ENCODE results near the gene MSL3.

MSL3 gene

GRCh38 chrX:11778230-11778629 is 20.2 kb downstream of the MSL3 start:
- peaks cover 14% of the 10 kb centered on the region for H3K4me1 Mint-ChIP-seq
- H3K27me3 Mint-ChIP-seq = no peaks in the 10 kb centered on the region
- no peaks in the 10 kb centered on the region for H3K9me3 Mint-ChIP-seq
- H3K27ac Mint-ChIP-seq = peak overlapping the region; percentile 49
- CTCF ChIA-PET = interaction anchor here (1.7 kb wide), 1 partner anchor 10 kb away, joined by 3 read pairs; no protein-coding TSS in a partner anchor
- no peak overlapping the region for H3K4me3 Mint-ChIP-seq
- H3K36me3 Mint-ChIP-seq = peaks cover 25% of the 10 kb centered on the region
- DNase-seq = no peak

- CTCF ChIA-PET = interaction anchor here (1.3 to 1.5 kb wide), 2 partner anchors 8 to 11 kb away, joined by 4 to 6 read pairs; no protein-coding TSS in a partner anchor
- no peak overlapping the region for H3K4me3 Mint-ChIP-seq
- H3K27me3 Mint-ChIP-seq = no peaks in the 10 kb centered on the region
- no peaks in the 10 kb centered on the region for H3K4me1 Mint-ChIP-seq
- no peaks in the 10 kb centered on the region for H3K9me3 Mint-ChIP-seq
- H3K27ac Mint-ChIP-seq = no peak overlapping the region
- peaks cover 10% of the 10 kb centered on the region for H3K36me3 Mint-ChIP-seq
- no peak for DNase-seq
Observed at GRCh38 chrX:11781133-11781532, 23.1 kb downstream of the MSL3 start.

- no peak for DNase-seq
- Mint-ChIP-seq H3K27me3 (no peaks in the 10 kb centered on the region), H3K9me3 (no peaks in the 10 kb centered on the region), H3K4me1 (peaks cover 6% of the 10 kb centered on the region), H3K27ac (no peak overlapping the region), H3K36me3 (peaks cover 9% of the 10 kb centered on the region), H3K4me3 (no peak overlapping the region)
- CTCF ChIA-PET = interaction anchor here (1.3 to 1.5 kb wide), 2 partner anchors 8 to 11 kb away, joined by 4 to 6 read pairs; no protein-coding TSS in a partner anchor
Observed at GRCh38 chrX:11781734-11782370, 23.8 kb downstream of the MSL3 start.

GRCh38 chrX:11784543-11784942 is 26.5 kb downstream of the MSL3 start:
- no peak overlapping the region for H3K27ac Mint-ChIP-seq
- peaks cover 7% of the 10 kb centered on the region for H3K36me3 Mint-ChIP-seq
- no peak overlapping the region for H3K4me3 Mint-ChIP-seq
- no peak for DNase-seq
- peaks cover 17% of the 10 kb centered on the region for H3K4me1 Mint-ChIP-seq
- CTCF ChIA-PET = no interaction called here
- no peaks in the 10 kb centered on the region for H3K9me3 Mint-ChIP-seq
- no peaks in the 10 kb centered on the region for H3K27me3 Mint-ChIP-seq

- H3K27ac Mint-ChIP-seq = peak overlapping the region; percentile 26
- peaks cover 32% of the 10 kb centered on the region for H3K4me1 Mint-ChIP-seq
- peak overlapping the region; percentile 61 for H3K4me3 Mint-ChIP-seq
- no peak for DNase-seq
- no peaks in the 10 kb centered on the region for H3K9me3 Mint-ChIP-seq
- H3K27me3 Mint-ChIP-seq = no peaks in the 10 kb centered on the region
- CTCF ChIA-PET = interaction anchor here (0.6 to 2.9 kb wide), 12 partner anchors 12 to 242 kb away, joined by 3 to 12 read pairs (median 5); partner anchors contain the start of gene MSL3
- peaks cover 5% of the 10 kb centered on the region for H3K36me3 Mint-ChIP-seq
Observed at GRCh38 chrX:11786862-11787261, 28.8 kb downstream of the MSL3 start.

GRCh38 chrX:11787564-11787963 is 29.5 kb downstream of the MSL3 start:
- DNase-seq = peak; percentile 82
- no peaks in the 10 kb centered on the region for H3K27me3 Mint-ChIP-seq
- CTCF ChIA-PET = interaction anchor here (0.6 to 2.9 kb wide), 15 partner anchors 8 to 242 kb away, joined by 3 to 12 read pairs (median 4); partner anchors contain the start of gene MSL3
- H3K4me1 Mint-ChIP-seq = peaks cover 38% of the 10 kb centered on the region
- H3K4me3 Mint-ChIP-seq = peak overlapping the region; percentile 61
- H3K27ac Mint-ChIP-seq = peak overlapping the region; percentile 24
- peaks cover 1% of the 10 kb centered on the region for H3K36me3 Mint-ChIP-seq
- no peaks in the 10 kb centered on the region for H3K9me3 Mint-ChIP-seq

- H3K4me1 Mint-ChIP-seq = peaks cover 51% of the 10 kb centered on the region
- no peaks in the 10 kb centered on the region for H3K27me3 Mint-ChIP-seq
- peaks cover 4% of the 10 kb centered on the region for H3K36me3 Mint-ChIP-seq
- H3K27ac Mint-ChIP-seq = no peak overlapping the region
- H3K9me3 Mint-ChIP-seq = no peaks in the 10 kb centered on the region
- CTCF ChIA-PET = no interaction called here
- DNase-seq = no peak
- H3K4me3 Mint-ChIP-seq = no peak overlapping the region
Observed at GRCh38 chrX:11789809-11790208, 31.8 kb downstream of the MSL3 start.

GRCh38 chrX:11791090-11791489 is 33.1 kb downstream of the MSL3 start:
- H3K27me3 Mint-ChIP-seq = no peaks in the 10 kb centered on the region
- CTCF ChIA-PET = interaction anchor here (1.0 kb wide), 1 partner anchor 33 kb away, joined by 3 read pairs; the partner anchor contains the start of gene MSL3
- no peak overlapping the region for H3K4me3 Mint-ChIP-seq
- DNase-seq = peak; percentile 32
- peaks cover 4% of the 10 kb centered on the region for H3K36me3 Mint-ChIP-seq
- no peaks in the 10 kb centered on the region for H3K9me3 Mint-ChIP-seq
- peaks cover 51% of the 10 kb centered on the region for H3K4me1 Mint-ChIP-seq
- H3K27ac Mint-ChIP-seq = no peak overlapping the region

- Mint-ChIP-seq H3K27me3 (no peaks in the 10 kb centered on the region), H3K27ac (no peak overlapping the region), H3K4me3 (no peak overlapping the region), H3K4me1 (peaks cover 48% of the 10 kb centered on the region), H3K9me3 (no peaks in the 10 kb centered on the region), H3K36me3 (peaks cover 4% of the 10 kb centered on the region)
- CTCF ChIA-PET = interaction anchor here (1.0 kb wide), 1 partner anchor 33 kb away, joined by 3 read pairs; the partner anchor contains the start of gene MSL3
- no peak for DNase-seq
Observed at GRCh38 chrX:11791537-11791936, 33.5 kb downstream of the MSL3 start.

- Mint-ChIP-seq H3K4me3 (peak overlapping the region; percentile 18), H3K4me1 (peaks cover 37% of the 10 kb centered on the region), H3K27me3 (no peaks in the 10 kb centered on the region), H3K27ac (peak overlapping the region; percentile 89), H3K9me3 (no peaks in the 10 kb centered on the region), H3K36me3 (peaks cover 4% of the 10 kb centered on the region)
- CTCF ChIA-PET = no interaction called here
- peak; percentile 71 for DNase-seq
Observed at GRCh38 chrX:11792461-11793421, 34.7 kb downstream of the MSL3 start.

- no peaks in the 10 kb centered on the region for H3K9me3 Mint-ChIP-seq
Observed at GRCh38 chrX:11793734-11794133, 35.7 kb downstream of the MSL3 start.

GRCh38 chrX:11813341-11813740 is 55.3 kb downstream of the MSL3 start:
- Mint-ChIP-seq H3K27me3 (peaks cover under 1% of the 10 kb centered on the region), H3K27ac (no peak overlapping the region), H3K4me1 (no peaks in the 10 kb centered on the region), H3K4me3 (no peak overlapping the region), H3K36me3 (no peaks in the 10 kb centered on the region), H3K9me3 (peaks cover 1% of the 10 kb centered on the region)
- no peak for DNase-seq
- CTCF ChIA-PET = interaction anchor here (0.8 kb wide), 1 partner anchor 255 kb away, joined by 3 read pairs; no protein-coding TSS in a partner anchor

More at GRCh38 chrX:11793734-11794133, 35.7 kb downstream of the MSL3 start:
- Mint-ChIP-seq H3K4me1 (peaks cover 33% of the 10 kb centered on the region), H3K27ac (peak overlapping the region; percentile 89), H3K27me3 (no peaks in the 10 kb centered on the region), H3K4me3 (no peak overlapping the region), H3K36me3 (peaks cover 4% of the 10 kb centered on the region)
- no peak for DNase-seq
- CTCF ChIA-PET = no interaction called here

Data from activated naive CD4-positive, alpha-beta T cell treated with anti-CD3 and anti-CD28 coated beads, Interleukin-2, amount 10 ng/mL, durations not matched to agents 7 days and 5 days (primary cell).